Cardiac fibroblast (primary cell): Measurements from ENCODE around the gene CDRT15.
"Not testable (repeated sequence)": the region's sequence is repeated elsewhere in the genome, so short reads cannot be mapped to it uniquely, and the experiment has no call there.

Experiments
- DNase-seq, 2 donors: peaks; one replicate each; pipeline versions ENCODE4 v3.0.0 to v3.0.0-alpha.2; 2010; ENCODE audit warnings: low read depth in 2 of 2
- H3K4me3 ChIP-seq, 2 donors: replicated peaks in 1 of 2; 1 replicate in 1 of 2; 2 replicates in 1 of 2; pipeline ENCODE4 v1.5.1; 2011; ENCODE audit warnings: low read depth in 2 of 2, low read length in 2 of 2, mild to moderate bottlenecking in 2 of 2, moderate library complexity in 1 of 2
- TF ChIP-seq, protein P1 (sequence below): IDR thresholded peaks from one replicate; pipeline ENCODE4 v1.5.1; 2011; ENCODE audit warnings: low read depth, mild to moderate bottlenecking, low read length, inconsistent platforms

The CDRT15 gene

DNA sequence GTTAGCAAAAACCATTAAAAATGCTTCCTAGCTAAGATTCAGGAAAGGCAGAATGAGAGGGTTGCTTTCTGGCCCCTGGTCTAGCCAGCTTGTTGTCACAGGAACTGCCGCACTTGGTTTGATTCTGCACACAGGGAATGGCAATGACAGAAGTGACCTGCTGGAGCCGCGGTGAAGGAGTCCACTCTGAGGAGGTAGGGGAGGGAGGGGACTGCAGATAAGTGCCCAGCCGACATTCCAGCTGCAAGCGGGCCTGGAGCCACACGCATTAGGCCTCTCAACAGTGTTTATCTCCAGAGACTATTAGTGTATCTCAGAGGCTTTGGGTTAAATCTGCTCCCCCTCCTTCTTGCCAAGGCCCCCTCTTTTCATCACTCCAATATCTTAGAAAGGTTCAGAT, 38.6 kb downstream of the CDRT15 start:
- H3K4me3 ChIP-seq: no peak overlapping the region
- TF ChIP-seq, protein P1, sequence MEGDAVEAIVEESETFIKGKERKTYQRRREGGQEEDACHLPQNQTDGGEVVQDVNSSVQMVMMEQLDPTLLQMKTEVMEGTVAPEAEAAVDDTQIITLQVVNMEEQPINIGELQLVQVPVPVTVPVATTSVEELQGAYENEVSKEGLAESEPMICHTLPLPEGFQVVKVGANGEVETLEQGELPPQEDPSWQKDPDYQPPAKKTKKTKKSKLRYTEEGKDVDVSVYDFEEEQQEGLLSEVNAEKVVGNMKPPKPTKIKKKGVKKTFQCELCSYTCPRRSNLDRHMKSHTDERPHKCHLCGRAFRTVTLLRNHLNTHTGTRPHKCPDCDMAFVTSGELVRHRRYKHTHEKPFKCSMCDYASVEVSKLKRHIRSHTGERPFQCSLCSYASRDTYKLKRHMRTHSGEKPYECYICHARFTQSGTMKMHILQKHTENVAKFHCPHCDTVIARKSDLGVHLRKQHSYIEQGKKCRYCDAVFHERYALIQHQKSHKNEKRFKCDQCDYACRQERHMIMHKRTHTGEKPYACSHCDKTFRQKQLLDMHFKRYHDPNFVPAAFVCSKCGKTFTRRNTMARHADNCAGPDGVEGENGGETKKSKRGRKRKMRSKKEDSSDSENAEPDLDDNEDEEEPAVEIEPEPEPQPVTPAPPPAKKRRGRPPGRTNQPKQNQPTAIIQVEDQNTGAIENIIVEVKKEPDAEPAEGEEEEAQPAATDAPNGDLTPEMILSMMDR: no peak
- DNase-seq: no peak

DNA sequence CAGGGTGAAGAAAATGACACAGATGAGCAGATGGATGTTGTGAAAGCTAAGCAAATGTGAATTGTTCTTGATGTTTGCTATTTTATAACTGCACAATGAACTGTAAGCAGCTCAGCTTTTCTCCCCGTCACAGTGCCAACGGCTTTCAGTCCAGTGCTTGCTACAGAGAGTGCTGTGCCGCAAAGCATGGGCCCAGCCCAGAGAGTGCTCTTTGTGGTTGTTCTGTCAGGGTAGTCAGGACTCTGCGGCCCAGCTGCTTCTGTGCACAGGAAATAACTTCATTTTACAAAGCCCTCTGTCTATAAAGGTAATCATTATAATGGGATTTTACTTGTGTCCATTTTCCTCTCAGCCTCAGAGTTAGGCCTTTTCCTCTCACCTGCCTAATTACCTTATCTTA, 39.1 kb downstream of the CDRT15 start:
- no peak for DNase-seq
- TF ChIP-seq, protein P1: no peak
- H3K4me3 ChIP-seq: no peak overlapping the region

DNA sequence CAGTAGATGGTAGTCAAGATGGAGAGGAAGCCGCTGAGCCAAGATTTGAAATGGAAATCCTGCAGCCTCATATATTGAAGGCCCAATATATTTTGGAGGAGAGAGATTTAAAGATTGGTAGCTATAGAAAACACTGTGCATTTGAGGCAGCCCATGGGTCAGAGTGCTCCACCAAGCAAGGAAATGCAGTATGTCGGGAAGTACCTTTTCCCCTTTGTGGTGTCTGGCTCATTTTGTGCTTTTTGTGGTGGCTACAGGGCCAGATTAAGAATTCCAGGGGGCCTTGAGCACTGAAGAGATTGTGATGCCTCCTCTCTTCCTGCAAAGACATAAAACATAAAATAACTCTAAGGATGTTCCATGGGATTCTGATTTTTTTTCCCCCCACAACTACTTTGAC, 39.6 kb downstream of the CDRT15 start:
- TF ChIP-seq, protein P1: no peak
- no peak for DNase-seq
- H3K4me3 ChIP-seq: no peak overlapping the region

DNA sequence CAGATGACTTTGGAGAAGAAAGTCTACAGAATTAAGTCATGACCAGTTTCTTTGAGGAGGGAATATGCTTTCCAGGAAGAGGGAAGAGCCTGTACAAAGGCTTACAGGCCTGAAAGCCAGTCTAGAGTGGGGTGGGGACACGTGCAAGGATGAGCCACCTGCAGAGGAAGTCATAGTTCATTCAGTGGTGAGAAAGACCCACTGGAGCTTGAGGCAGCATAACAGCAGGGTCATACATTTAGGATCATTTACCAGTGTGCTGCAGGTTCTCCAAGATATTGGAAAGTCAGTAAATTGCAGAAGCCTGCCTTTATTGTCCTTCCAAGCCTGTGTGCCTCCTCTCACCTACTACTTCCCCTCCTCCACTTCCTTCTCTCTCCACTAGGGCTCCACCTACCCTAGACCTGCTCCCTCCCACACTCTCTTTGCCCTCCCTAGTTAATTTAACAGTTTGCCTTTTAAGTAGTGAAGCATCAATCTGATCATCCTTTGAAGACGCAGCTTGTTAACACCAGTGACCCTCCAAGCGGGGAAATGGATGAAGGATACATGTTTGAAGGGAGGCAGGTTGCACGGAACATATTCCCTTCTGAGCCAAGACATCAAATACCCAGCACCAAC, 40.2 kb downstream of the CDRT15 start:
- TF ChIP-seq, protein P1: peak; percentile 14
- no peak overlapping the region for H3K4me3 ChIP-seq
- DNase-seq: no peak

DNA sequence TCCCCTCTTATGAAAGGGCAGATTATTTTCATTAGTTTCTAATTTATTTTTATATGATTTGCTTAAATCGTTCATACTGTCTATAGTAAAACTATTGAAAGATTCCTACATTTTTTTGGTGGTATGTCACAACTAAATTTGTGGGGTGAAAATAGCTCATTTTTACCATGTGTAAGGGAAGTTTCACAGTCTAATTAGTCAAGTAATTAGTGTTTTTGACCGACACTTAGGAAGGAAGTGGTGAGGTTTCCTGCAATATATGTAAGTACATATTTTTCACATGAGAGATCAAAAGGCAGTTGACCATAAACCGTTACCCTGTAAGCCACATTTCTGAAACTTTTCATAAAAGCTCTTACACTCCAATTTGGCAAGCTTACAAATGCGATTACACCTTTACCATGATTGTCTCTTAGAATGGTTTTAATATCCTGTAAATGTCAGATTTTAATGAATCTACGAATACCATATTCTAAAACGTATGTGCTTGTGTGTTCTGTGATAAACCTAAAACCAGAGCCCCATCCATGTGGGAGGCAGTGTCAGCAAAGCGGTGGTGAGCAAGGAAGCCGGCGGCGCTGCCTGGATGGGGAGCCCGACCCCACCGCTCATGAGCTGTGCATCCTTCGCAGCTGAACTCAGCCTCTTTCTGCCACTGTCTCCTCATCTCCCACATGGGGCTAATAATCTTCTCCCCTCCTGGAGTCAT, 43.9 kb downstream of the CDRT15 start:
- not testable (repeated sequence) for H3K4me3 ChIP-seq, DNase-seq

DNA sequence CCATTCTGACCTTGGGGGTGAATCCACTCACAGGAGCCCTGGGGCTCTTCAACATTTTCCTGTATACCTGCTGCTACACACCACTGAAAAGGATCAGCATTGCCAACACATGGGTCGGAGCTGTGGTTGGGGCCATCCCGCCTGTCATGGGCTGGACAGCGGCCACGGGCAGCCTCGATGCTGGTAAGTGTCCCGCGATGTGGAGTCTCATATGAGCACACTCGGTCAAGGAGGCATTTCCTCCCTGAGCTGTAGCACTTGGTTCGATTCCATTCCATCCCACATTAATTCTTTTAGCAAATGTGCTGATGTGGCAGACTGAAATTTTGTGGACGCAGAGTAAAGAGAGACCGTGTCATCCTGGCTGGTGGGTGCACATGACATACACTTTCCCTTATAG, 44.6 kb downstream of the CDRT15 start:
- H3K4me3 ChIP-seq, DNase-seq: not testable (repeated sequence)

DNA sequence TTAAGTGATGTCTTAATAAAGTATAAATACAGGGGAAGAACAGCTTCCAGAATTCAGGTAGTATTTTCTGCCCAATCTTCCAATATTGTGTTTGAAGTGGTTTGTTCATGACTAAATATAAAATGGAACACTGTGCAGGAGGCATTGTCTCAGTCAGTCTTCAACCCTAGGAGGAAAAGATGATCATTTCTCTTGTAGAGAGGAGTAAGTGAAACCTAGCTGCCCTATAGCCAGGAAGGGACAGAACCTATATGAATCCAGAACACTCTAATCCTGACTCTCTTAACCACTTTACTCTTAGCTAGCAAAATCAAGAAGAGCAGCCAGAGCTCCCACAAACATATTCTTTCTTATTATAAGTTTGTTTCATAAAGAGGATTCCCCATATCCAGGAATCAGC, 45.2 kb downstream of the CDRT15 start:
- not testable (repeated sequence) for DNase-seq

DNA sequence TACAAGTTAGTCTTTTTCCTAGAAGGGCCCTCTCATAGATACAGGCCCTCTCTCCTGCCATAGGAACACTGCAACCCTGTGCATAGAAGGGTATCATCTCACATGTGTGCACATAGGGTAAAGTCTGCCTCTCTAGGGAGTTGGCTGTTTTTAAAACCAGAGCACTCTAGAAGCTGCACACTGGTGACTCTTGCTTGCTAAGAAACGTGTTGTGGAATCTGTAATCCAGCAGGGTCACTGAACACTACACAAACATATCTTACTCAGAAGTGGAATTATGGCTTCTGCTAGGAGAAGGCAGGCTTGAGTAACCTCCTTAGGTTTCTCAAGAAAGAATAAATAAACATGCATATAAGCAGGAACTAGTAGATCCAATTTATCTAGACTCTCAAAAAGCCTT, 45.9 kb downstream of the CDRT15 start:
- not testable (repeated sequence) for DNase-seq, H3K4me3 ChIP-seq

More for the DNA sequence above, 45.2 kb downstream of the CDRT15 start:
- not testable (repeated sequence) for H3K4me3 ChIP-seq

DNA sequence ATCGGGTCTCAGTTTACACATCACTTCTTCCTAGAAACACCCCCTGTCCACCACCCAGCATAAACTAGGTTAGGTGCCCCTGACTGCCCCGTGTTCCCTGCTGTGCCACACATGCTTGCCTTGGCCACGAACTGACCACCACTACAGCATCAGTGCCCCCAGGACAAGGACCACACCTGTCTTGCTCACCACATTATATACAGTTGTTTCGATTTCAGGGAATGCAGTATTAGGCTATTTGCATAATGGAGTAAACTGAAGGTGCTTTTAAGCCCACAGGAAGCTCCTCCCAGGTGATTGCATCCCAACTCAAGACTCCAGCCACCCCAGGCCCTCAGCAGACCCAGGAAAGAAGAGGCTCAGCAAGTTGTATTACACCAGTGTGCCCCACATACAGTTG, 50.2 kb downstream of the CDRT15 start:
- not testable (repeated sequence) for H3K4me3 ChIP-seq, DNase-seq
